Measurements from ENCODE around the gene PCDHGA8. TPM values are rescaled to one million over a fixed set of nuclear protein-coding genes. Genes with fewer than 3 reads are reported as not detected.
"Not testable (repeated sequence)": the region's sequence is repeated elsewhere in the genome, so short reads cannot be mapped to it uniquely, and the experiment has no call there.

PCDHGA8 gene
- total RNA-seq, 1 donor from 2014 or later, result 0.69 TPM

DNA sequence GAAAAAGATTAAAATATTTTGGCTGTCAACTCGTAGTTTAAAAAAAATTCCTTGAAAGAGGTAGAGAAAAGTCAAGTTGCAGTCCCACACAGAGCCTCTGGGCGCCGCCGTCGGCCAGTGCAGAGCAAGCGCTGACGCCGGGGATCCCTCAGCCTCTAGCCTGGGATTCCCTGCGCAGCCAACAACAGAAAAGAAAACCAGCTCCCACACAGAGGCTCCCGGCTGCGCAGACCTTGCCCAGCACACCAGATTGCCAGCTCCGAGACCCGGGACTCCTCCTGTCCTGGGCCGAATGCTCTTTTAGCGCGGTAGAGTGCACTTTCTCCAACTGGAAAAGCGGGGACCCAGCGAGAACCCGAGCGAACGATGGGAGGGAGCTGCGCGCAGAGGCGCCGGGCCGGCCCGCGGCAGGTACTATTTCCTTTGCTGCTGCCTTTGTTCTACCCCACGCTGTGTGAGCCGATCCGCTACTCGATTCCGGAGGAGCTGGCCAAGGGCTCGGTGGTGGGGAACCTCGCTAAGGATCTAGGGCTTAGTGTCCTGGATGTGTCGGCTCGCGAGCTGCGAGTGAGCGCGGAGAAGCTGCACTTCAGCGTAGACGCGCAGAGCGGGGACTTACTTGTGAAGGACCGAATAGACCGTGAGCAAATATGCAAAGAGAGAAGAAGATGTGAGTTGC, 25.2 kb downstream of the PCDHGA8 start, which contains the start of gene PCDHGB7:
Gene PCDHGB7, plus strand, starts transcription at position 184 of the 679 bp plus-strand sequence. Its CDS starts 183 bp downstream, at position 367.
- peaks cover 28% of the 10 kb centered on the region for H3K4me1 Mint-ChIP-seq
- peak; percentile 73 for ATAC-seq (ENCODE audit: low read depth)
- peaks cover 19% of the 10 kb centered on the region for H3K9me3 Mint-ChIP-seq
- peaks cover 57% of the 10 kb centered on the region for H3K27me3 Mint-ChIP-seq
- H3K36me3 Mint-ChIP-seq (ENCODE audit: low read depth); H3K27ac Mint-ChIP-seq; DNase-seq: not testable (repeated sequence)
- intact Hi-C loops (cut with micrococcal nuclease), result loop anchor here (1.0 to 10.0 kb wide), 2 partner anchors 107 to 457 kb away; partner anchors contain the start of gene PCDH1
- CTCF ChIA-PET, result interaction anchor here (1.3 to 3.0 kb wide), 3 partner anchors 10 to 147 kb away, joined by 3 to 16 read pairs (median 12); no protein-coding TSS in a partner anchor
- H3K4me3 Mint-ChIP-seq, result peak within 1 kb of the TSS; percentile 64
- POLR2A ChIA-PET, result interaction anchor here (1.0 kb wide), 1 partner anchor 150 kb away, joined by 3 read pairs; no protein-coding TSS in a partner anchor

DNA sequence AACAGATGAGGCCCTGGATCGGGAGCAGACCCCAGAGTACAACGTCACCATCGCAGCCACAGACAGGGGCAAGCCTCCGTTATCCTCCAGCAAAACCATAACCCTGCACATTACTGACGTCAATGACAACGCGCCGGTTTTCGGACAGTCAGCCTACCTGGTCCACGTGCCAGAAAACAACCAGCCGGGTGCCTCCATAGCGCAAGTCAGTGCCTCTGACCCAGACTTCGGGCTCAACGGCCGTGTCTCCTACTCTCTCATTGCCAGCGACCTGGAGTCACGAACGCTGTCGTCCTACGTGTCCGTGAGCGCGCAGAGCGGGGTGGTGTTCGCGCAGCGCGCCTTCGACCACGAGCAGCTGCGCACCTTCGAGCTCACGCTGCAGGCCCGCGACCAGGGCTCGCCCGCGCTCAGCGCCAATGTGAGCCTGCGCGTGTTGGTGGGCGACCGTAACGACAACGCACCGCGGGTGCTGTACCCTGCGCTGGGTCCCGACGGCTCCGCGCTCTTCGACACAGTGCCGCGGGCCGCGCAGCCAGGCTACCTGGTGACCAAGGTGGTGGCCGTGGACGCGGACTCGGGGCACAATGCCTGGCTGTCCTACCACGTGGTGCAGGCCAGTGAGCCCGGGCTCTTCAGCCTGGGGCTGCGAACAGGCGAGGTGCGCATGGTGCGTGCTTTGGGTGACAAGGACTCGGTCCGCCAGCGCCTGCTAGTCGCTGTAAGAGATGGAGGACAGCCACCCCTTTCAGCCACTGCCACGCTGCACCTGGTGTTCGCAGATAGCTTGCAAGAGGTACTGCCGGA, 26.8 kb downstream of the PCDHGA8 start:
- no peak for ATAC-seq (ENCODE audit: low read depth)
- H3K4me1 Mint-ChIP-seq, result peaks cover 13% of the 10 kb centered on the region
- peaks cover 20% of the 10 kb centered on the region for H3K9me3 Mint-ChIP-seq
- H3K36me3 Mint-ChIP-seq (ENCODE audit: low read depth), result peaks cover 5% of the 10 kb centered on the region
- no peak for DNase-seq
- POLR2A ChIA-PET, result no interaction called here
- H3K4me3 Mint-ChIP-seq, result no peak overlapping the region
- intact Hi-C loops (cut with micrococcal nuclease), result loop anchor here (10.0 kb wide), 1 partner anchor 456 kb away; the partner anchor contains the start of gene PCDH1
- H3K27me3 Mint-ChIP-seq, result peaks cover 49% of the 10 kb centered on the region
- CTCF ChIA-PET, result interaction anchor here (2.0 to 4.3 kb wide), 4 partner anchors 11 to 145 kb away, joined by 9 to 40 read pairs (median 24); partner anchors contain the start of gene PCDHGA12
- no peak overlapping the region for H3K27ac Mint-ChIP-seq
- TF ChIP-seq, protein P1, sequence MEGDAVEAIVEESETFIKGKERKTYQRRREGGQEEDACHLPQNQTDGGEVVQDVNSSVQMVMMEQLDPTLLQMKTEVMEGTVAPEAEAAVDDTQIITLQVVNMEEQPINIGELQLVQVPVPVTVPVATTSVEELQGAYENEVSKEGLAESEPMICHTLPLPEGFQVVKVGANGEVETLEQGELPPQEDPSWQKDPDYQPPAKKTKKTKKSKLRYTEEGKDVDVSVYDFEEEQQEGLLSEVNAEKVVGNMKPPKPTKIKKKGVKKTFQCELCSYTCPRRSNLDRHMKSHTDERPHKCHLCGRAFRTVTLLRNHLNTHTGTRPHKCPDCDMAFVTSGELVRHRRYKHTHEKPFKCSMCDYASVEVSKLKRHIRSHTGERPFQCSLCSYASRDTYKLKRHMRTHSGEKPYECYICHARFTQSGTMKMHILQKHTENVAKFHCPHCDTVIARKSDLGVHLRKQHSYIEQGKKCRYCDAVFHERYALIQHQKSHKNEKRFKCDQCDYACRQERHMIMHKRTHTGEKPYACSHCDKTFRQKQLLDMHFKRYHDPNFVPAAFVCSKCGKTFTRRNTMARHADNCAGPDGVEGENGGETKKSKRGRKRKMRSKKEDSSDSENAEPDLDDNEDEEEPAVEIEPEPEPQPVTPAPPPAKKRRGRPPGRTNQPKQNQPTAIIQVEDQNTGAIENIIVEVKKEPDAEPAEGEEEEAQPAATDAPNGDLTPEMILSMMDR (IDR thresholded peaks at IDR 0.05), result no peak

DNA sequence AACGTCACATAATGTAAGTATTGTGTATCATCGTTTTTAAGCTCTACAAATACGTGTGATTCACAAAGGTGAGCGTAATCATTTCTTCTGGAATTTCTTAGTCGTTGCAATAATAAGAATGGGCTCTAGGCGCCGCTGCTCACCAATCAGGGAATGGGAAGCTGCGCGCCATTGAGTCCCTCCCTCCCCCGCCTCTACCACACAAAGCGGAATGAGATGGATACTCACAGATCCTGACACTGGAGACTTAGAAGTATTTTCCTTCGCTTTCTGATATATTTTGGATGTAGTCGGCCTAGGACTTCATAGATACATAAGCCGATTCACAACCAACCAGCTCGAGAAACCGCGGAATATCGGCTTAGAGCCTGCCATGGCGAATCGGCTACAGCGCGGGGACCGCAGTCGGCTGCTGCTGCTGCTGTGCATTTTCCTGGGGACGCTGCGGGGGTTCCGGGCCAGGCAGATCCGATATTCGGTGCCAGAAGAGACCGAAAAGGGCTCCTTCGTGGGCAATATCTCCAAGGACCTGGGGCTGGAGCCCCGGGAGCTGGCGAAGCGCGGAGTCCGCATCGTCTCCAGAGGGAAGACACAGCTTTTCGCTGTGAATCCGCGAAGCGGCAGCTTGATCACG, 28.5 kb downstream of the PCDHGA8 start, which contains the start of gene PCDHGA11:
Gene PCDHGA11, plus strand, starts transcription at position 197 of the 634 bp plus-strand sequence. Its CDS starts 177 bp downstream, at position 374.
- H3K4me3 Mint-ChIP-seq, result peak within 1 kb of the TSS; percentile 85
- peaks cover 50% of the 10 kb centered on the region for H3K27me3 Mint-ChIP-seq
- peaks cover 20% of the 10 kb centered on the region for H3K9me3 Mint-ChIP-seq
- TF ChIP-seq, protein P1 (IDR thresholded peaks at IDR 0.05), result no peak
- DNase-seq, result no peak
- ChIA-PET POLR2A (interaction anchor here (0.9 kb wide), 1 partner anchor 137 kb away, joined by 5 read pairs; no protein-coding TSS in a partner anchor), CTCF (interaction anchor here (1.0 to 4.3 kb wide), 18 partner anchors 8 to 147 kb away, joined by 3 to 40 read pairs (median 6); partner anchors contain the start of genes PCDHGA10, PCDHGA12, PCDHGA5 and PCDHGB3)
- intact Hi-C loops (cut with micrococcal nuclease), result loop anchor here (1.0 kb wide), 1 partner anchor 143 kb away; no protein-coding TSS in a partner anchor
- peaks cover 5% of the 10 kb centered on the region for H3K36me3 Mint-ChIP-seq (ENCODE audit: low read depth)
- peak; percentile 69 for ATAC-seq (ENCODE audit: low read depth)
- no peak within 1 kb of the TSS for H3K27ac Mint-ChIP-seq
- peaks cover 9% of the 10 kb centered on the region for H3K4me1 Mint-ChIP-seq

DNA sequence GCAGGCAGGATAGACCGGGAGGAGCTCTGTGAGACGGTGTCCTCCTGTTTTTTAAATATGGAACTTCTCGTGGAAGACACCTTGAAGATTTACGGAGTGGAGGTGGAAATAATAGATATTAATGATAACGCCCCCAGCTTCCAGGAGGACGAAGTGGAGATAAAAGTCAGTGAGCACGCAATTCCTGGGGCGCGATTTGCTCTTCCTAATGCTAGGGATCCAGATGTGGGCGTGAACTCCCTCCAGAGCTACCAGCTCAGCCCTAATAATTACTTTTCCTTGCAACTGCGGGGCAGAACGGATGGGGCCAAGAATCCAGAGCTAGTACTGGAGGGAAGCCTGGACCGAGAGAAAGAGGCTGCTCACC, 29.0 kb downstream of the PCDHGA8 start:
- no peak overlapping the region for H3K27ac Mint-ChIP-seq
- TF ChIP-seq, protein P1 (IDR thresholded peaks at IDR 0.05), result no peak
- peaks cover 20% of the 10 kb centered on the region for H3K9me3 Mint-ChIP-seq

More for the DNA sequence above, 29.0 kb downstream of the PCDHGA8 start:
- H3K4me3 Mint-ChIP-seq, result peak overlapping the region; percentile 85
- intact Hi-C loops (cut with micrococcal nuclease), result no loop called here
- ChIA-PET POLR2A (interaction anchor here (0.9 kb wide), 1 partner anchor 136 kb away, joined by 5 read pairs; no protein-coding TSS in a partner anchor), CTCF (interaction anchor here (0.7 to 4.3 kb wide), 18 partner anchors 9 to 147 kb away, joined by 3 to 40 read pairs (median 6); partner anchors contain the start of genes PCDHGA10, PCDHGA12, PCDHGA5 and PCDHGB3)
- H3K27me3 Mint-ChIP-seq, result peaks cover 48% of the 10 kb centered on the region
- H3K4me1 Mint-ChIP-seq, result peaks cover 9% of the 10 kb centered on the region
- DNase-seq, result no peak
- ATAC-seq (ENCODE audit: low read depth), result no peak
- peaks cover 5% of the 10 kb centered on the region for H3K36me3 Mint-ChIP-seq (ENCODE audit: low read depth)
